Esophagus (tissue), 2 donors: ENCODE measurements around the gene RASD2. TPM values are rescaled to one million over a fixed set of nuclear protein-coding genes. Genes with fewer than 3 reads are reported as not detected.

Source experiments
- H3K27ac ChIP-seq, 2 donors: one replicate each; pipeline ENCODE4 v1.5.1; 2013; ENCODE audit warnings: low read depth in 2 of 2, mild to moderate bottlenecking in 2 of 2, inconsistent platforms in 1 of 2, low read length in 1 of 2, moderate library complexity in 1 of 2
- H3K27me3 ChIP-seq, 2 donors: one replicate each; pipeline ENCODE4 v1.6.1; 2013; ENCODE audit warnings: low read length in 2 of 2, control low read depth in 1 of 2, mild to moderate bottlenecking in 1 of 2; ENCODE audit not compliant: insufficient read depth in 2 of 2, control insufficient read depth in 1 of 2
- H3K36me3 ChIP-seq, 2 donors: one replicate each; pipeline ENCODE4 v1.6.1; 2013; ENCODE audit warnings: low read length in 1 of 2; ENCODE audit not compliant: control insufficient read depth in 2 of 2, insufficient read depth in 2 of 2
- H3K4me1 ChIP-seq, 2 donors: one replicate each; pipeline ENCODE4 v1.6.1; 2013; ENCODE audit warnings: low read length in 1 of 2; ENCODE audit not compliant: control insufficient read depth in 2 of 2, insufficient read depth in 2 of 2
- H3K4me3 ChIP-seq, 2 donors: one replicate each; pipeline ENCODE4 v1.5.1; 2013; ENCODE audit warnings: low read length in 2 of 2, mild to moderate bottlenecking in 2 of 2, low read depth in 1 of 2, moderate library complexity in 1 of 2
- H3K9me3 ChIP-seq, 2 donors: one replicate each; pipeline ENCODE4 v1.6.1; 2013; ENCODE audit warnings: mild to moderate bottlenecking in 2 of 2, low read depth in 1 of 2, low read length in 1 of 2, moderate library complexity in 1 of 2; ENCODE audit not compliant: control insufficient read depth in 2 of 2, insufficient read depth in 1 of 2
- WGBS, 2 donors: extraction: QIAGEN DNeasy Blood & Tissue Kit; methylation state at CpG; one replicate each; pipeline ENCODE4 v1.1.7; 2013; 5-methylcytosine and 5-hydroxymethylcytosine counted together
- polyA plus RNA-seq, 2 donors: library from polyadenylated mRNA; stranded (reverse); fragments of 200-250 nt; gene quantifications; one replicate each; pipeline ENCODE4 v1.2.3, GENCODE V29; 2013
- donor health status: healthy with polysubstance abuse.
- donor health status: Bipolar disorder and iron deficiency.

The RASD2 gene
- polyA plus RNA-seq, 2 donors, result 0.49 to 0.64 TPM

- Histone ChIP-seq H3K9me3 (no peaks in the 10 kb centered on the region), H3K4me3 (no peak overlapping the region), H3K27ac (no peak overlapping the region), H3K36me3 (no peaks in the 10 kb centered on the region), H3K27me3 (no peaks in the 10 kb centered on the region), H3K4me1 (peaks cover 0 to 2% of the 10 kb centered on the region in 2 donors)
- 88 to 90% methylated on average over 18 of the region's 18 CpGs for WGBS, 2 donors
Measured at GRCh38 chr22:35546886-35547285, 6.3 kb downstream of the RASD2 start.

GRCh38 chr22:35547987-35548721 is 7.5 kb downstream of the RASD2 start:
- 61 to 63% methylated on average over 13 of the region's 13 CpGs for WGBS, 2 donors
- no peak overlapping the region for H3K27ac ChIP-seq
- H3K27me3 ChIP-seq, result no peaks in the 10 kb centered on the region
- H3K9me3 ChIP-seq, result no peaks in the 10 kb centered on the region
- H3K36me3 ChIP-seq, result no peaks in the 10 kb centered on the region
- no peak overlapping the region for H3K4me3 ChIP-seq
- peaks cover 0 to 2% of the 10 kb centered on the region in 2 donors for H3K4me1 ChIP-seq

GRCh38 chr22:35548722-35549112 is 8.1 kb downstream of the RASD2 start:
- no peak overlapping the region for H3K4me3 ChIP-seq
- H3K27ac ChIP-seq, result no peak overlapping the region
- 58 to 59% methylated on average over 8 of the region's 8 CpGs for WGBS, 2 donors
- H3K36me3 ChIP-seq, result no peaks in the 10 kb centered on the region
- peaks cover 0 to 2% of the 10 kb centered on the region in 2 donors for H3K4me1 ChIP-seq
- no peaks in the 10 kb centered on the region for H3K27me3 ChIP-seq
- H3K9me3 ChIP-seq, result no peaks in the 10 kb centered on the region

GRCh38 chr22:35549328-35549727 is 8.7 kb downstream of the RASD2 start:
- Histone ChIP-seq H3K4me1 (peaks cover 0 to 2% of the 10 kb centered on the region in 2 donors), H3K36me3 (no peaks in the 10 kb centered on the region), H3K9me3 (no peaks in the 10 kb centered on the region), H3K27ac (no peak overlapping the region), H3K4me3 (no peak overlapping the region), H3K27me3 (no peaks in the 10 kb centered on the region)
- WGBS, 2 donors, result 21 to 35% methylated on average over 11 of the region's 11 CpGs

GRCh38 chr22:35551549-35552177 is 11.0 kb downstream of the RASD2 start:
- H3K4me3 ChIP-seq, result no peak overlapping the region
- 93 to 94% methylated on average over 41 to 43 of the region's 43 CpGs for WGBS, 2 donors
- no peak overlapping the region for H3K27ac ChIP-seq
- H3K4me1 ChIP-seq, result no peaks in the 10 kb centered on the region
- H3K36me3 ChIP-seq, result no peaks in the 10 kb centered on the region
- H3K9me3 ChIP-seq, result no peaks in the 10 kb centered on the region
- no peaks in the 10 kb centered on the region for H3K27me3 ChIP-seq

- H3K9me3 ChIP-seq, result no peaks in the 10 kb centered on the region
Measured at GRCh38 chr22:35552196-35552842, 11.7 kb downstream of the RASD2 start.

GRCh38 chr22:35552846-35553245 is 12.2 kb downstream of the RASD2 start:
- Histone ChIP-seq H3K4me1 (no peaks in the 10 kb centered on the region), H3K27ac (no peak overlapping the region), H3K9me3 (no peaks in the 10 kb centered on the region), H3K36me3 (no peaks in the 10 kb centered on the region), H3K27me3 (no peaks in the 10 kb centered on the region), H3K4me3 (no peak overlapping the region)
- WGBS, 2 donors, result 82% methylated on average over 11 of the region's 11 CpGs

More at GRCh38 chr22:35552196-35552842, 11.7 kb downstream of the RASD2 start:
- Histone ChIP-seq H3K4me1 (no peaks in the 10 kb centered on the region), H3K36me3 (no peaks in the 10 kb centered on the region), H3K27ac (no peak overlapping the region), H3K27me3 (no peaks in the 10 kb centered on the region), H3K4me3 (no peak overlapping the region)
- WGBS, 2 donors, result 41 to 51% methylated on average over 12 of the region's 13 CpGs

GRCh38 chr22:35553341-35553740 is 12.7 kb downstream of the RASD2 start:
- Histone ChIP-seq H3K9me3 (no peaks in the 10 kb centered on the region), H3K27ac (no peak overlapping the region), H3K4me3 (no peak overlapping the region), H3K4me1 (no peaks in the 10 kb centered on the region), H3K27me3 (no peaks in the 10 kb centered on the region), H3K36me3 (no peaks in the 10 kb centered on the region)
- WGBS, 2 donors, result 68 to 82% methylated on average over 2 of the region's 2 CpGs

- 53% methylated on average over 10 of the region's 10 CpGs for WGBS, 2 donors
- Histone ChIP-seq H3K36me3 (no peaks in the 10 kb centered on the region), H3K27ac (no peak overlapping the region), H3K27me3 (no peaks in the 10 kb centered on the region), H3K9me3 (peaks cover 0 to 3% of the 10 kb centered on the region in 2 donors), H3K4me3 (no peak overlapping the region), H3K4me1 (no peaks in the 10 kb centered on the region)
Measured at GRCh38 chr22:35554297-35554845, 13.7 kb downstream of the RASD2 start.
